Fibroblast of the aortic adventitia (primary cell): Measurements from ENCODE around the gene FRS2. TPM values are rescaled to one million over a fixed set of nuclear protein-coding genes. Genes with fewer than 3 reads are reported as not detected.

Experiments used
- DNase-seq: peaks from one replicate; pipeline ENCODE4 v3.0.0-alpha.2; 2010; ENCODE audit warnings: low read depth
- H3K4me3 ChIP-seq: 2 replicates; pipeline ENCODE4 v1.5.1; 2011; ENCODE audit warnings: low read depth, mild to moderate bottlenecking, control low read depth, low read length, moderate library complexity
- total RNA-seq: library from RNA; depleted of rRNA; stranded (reverse); fragments of >200 nt; gene quantifications from 2 replicates; pipeline ENCODE4 v1.2.3, GENCODE V29; 2012; ENCODE audit warnings: low replicate concordance
- TF ChIP-seq, protein P1 (sequence below): IDR thresholded peaks from 2 replicates; pipeline ENCODE4 v1.5.1; 2011; ENCODE audit warnings: mild to moderate bottlenecking, low read length, control low read depth, inconsistent platforms; ENCODE audit not compliant: insufficient read depth

The FRS2 gene
- total RNA-seq, 1 donor: 67.0 TPM

DNA sequence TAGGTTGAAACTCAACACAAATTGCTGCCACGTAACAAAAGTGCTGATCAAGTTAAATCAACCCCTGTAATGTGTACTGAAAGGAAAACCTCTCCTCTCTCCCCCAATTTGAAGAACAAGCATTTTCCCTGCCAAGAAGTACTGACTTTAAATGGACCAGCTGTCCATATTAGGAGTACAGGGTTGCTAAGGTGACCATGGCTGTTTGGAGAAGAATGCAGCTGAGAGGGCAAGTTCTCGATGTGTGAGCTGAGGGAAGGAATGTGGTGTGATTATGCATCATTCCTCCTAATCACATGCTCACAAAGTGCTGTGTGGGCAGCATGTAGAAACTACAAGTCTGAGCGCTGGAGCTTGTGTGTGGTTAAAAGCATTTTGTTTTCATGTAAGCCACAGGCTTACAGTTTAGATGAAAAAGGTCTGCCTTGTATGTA lies 64.2 kb downstream of the FRS2 start:
- DNase-seq: peak; percentile 99
- H3K4me3 ChIP-seq: peak overlapping the region; percentile 42
- TF ChIP-seq, protein P1, sequence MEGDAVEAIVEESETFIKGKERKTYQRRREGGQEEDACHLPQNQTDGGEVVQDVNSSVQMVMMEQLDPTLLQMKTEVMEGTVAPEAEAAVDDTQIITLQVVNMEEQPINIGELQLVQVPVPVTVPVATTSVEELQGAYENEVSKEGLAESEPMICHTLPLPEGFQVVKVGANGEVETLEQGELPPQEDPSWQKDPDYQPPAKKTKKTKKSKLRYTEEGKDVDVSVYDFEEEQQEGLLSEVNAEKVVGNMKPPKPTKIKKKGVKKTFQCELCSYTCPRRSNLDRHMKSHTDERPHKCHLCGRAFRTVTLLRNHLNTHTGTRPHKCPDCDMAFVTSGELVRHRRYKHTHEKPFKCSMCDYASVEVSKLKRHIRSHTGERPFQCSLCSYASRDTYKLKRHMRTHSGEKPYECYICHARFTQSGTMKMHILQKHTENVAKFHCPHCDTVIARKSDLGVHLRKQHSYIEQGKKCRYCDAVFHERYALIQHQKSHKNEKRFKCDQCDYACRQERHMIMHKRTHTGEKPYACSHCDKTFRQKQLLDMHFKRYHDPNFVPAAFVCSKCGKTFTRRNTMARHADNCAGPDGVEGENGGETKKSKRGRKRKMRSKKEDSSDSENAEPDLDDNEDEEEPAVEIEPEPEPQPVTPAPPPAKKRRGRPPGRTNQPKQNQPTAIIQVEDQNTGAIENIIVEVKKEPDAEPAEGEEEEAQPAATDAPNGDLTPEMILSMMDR: no peak

DNA sequence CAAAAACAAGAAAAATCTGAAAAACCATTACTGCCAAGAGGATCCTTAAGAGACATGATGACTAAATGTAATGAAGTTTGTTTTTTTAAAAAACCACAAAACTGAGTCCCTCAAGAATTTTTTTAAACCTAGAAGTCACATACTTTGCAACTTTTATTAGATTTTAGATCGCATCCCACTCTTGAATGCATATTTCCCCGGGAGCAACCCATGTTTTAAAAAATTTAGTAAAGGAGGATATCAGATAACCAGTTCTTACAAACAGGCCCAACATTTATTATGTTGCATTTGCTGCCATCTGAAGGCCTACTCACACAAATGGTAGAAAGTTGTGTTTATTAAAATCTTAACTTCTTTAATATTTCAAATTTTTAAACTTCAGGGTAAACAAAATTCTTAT lies 70.8 kb downstream of the FRS2 start:
- TF ChIP-seq, protein P1: no peak
- H3K4me3 ChIP-seq: no peak overlapping the region

DNA sequence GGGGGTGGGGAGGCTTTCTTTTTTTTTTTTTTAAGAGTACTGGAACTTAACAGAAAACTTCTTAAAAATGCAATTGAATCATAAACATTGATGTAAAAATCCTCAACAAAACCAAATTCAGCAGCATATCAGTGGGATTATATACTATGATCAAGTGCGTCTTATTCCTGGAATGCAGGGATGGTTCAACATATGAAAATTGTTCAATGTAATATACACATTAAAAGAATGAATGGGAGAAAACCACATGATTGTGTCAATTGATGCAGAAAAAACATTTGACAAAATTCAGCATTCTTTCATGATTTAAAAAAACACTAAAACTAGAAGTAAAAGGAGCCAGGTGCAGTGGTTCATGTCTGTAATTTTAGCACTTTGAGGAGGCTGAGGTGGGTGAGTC lies 73.9 kb downstream of the FRS2 start:
- H3K4me3 ChIP-seq: no peak overlapping the region
- TF ChIP-seq, protein P1: no peak

More for the DNA sequence above, 70.8 kb downstream of the FRS2 start:
- peak; percentile 74 for DNase-seq

DNA sequence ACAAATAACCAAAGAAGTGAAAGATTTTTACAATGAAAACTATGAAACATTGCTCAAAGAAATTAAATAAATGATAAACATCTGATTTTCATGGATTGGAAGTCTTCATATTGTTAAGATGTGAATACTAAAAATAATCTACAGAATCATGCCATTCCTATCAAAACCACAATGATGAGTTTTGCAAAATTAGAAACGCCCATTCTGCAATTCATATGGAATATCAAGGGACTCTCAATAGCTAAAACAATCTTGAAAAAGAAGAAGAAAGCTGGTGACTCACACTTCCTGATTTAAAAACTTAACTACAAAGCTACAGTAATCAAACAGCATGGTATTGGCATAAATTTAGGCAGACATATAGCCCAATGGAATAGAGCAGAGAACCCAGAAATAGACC lies 74.9 kb downstream of the FRS2 start:
- no peak overlapping the region for H3K4me3 ChIP-seq
- TF ChIP-seq, protein P1: no peak
- peak; percentile 20 for DNase-seq

More for the DNA sequence above, 73.9 kb downstream of the FRS2 start:
- no peak for DNase-seq

DNA sequence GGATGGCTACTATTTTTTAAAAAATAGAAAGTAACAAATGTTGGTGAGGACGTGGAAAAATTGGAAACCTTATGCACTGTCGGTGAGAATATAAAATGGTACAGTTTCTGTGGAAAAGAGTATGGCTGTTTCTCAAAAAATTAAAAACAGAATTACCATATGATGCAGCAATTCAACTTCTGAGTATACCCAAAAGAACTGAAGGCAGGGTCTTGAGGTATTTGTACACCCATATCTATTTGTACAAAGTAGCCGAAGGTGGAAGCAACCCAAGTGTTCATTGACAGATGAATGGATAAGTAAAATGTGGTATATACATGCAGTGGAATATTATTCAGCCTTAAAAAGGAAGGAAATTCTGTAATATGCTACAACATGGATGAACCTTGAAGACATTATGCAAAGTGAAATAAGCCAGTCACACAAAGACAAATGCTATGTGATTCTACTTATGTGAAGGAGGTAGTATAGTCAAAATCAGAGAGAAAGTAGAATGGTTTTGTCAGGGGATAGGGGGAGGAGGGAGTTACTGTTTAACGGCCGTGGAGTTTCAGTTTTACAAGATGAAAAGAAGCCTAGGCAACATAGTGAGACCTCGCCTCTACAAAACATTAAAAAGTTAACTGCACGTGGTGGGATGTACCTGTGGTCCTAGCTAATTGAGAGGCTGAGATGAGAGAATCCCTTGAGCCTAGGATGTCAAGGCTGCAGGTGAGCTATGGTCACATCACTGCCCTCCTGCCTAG lies 76.7 kb downstream of the FRS2 start:
- DNase-seq: no peak
- TF ChIP-seq, protein P1: no peak
- H3K4me3 ChIP-seq: no peak overlapping the region

DNA sequence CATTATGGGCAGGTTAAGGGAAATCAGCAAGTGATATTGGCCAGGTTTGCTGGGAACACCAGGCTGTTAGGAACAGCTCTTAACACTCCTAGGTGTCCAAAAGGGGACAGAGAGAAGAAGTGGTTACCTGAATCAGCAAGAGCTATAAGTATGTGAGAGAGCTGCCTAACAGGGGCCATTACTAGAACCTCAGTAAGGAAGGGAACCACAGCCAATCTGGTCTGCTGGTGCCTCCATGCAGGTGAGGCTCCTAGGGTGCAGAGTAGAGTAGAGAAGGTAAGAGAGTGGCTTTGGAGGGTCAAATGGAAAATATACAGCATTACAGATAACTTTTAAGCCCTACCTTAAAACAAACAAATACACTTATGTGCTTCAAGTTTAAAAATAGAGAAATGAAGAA lies 78.5 kb downstream of the FRS2 start:
- DNase-seq: no peak
- H3K4me3 ChIP-seq: no peak overlapping the region
- TF ChIP-seq, protein P1: no peak
